H1 (cell line): ENCODE data around the gene HYCC1. TPM values are rescaled to one million over a fixed set of nuclear protein-coding genes. Genes with fewer than 3 reads are reported as not detected.

Experiments
- CTCF ChIA-PET: fragments of 300-600 bp; sonication (Branson Sonifier 250); formaldehyde crosslinking; loops from one replicate; lab custom pipeline; 2021; ENCODE audit not compliant: partially characterized antibody; lab: Charles Lee
- POLR2A ChIA-PET: fragments of 300-600 bp; sonication (Branson Sonifier 250); formaldehyde crosslinking; loops from one replicate; lab custom pipeline; 2021; ENCODE audit warnings: inconsistent platforms; ENCODE audit not compliant: partially characterized antibody; lab: Charles Lee
- DNase-seq, 2 experiments: peaks; one replicate each; pipeline versions ENCODE4 v3.0.0 to v3.0.0-alpha.2; 2010 to 2022; ENCODE audit warnings: low spot score in 2 of 2, low read depth in 1 of 2, mixed read lengths in 1 of 2
- FAIRE-seq: peaks from 2 replicates; lab custom pipeline; 2011; peaks lifted over from hg19 to GRCh38; lab: Jason Lieb, UNC
- H2AFZ ChIP-seq: 2 replicates; pipeline ENCODE4 v1.8.1; 2012; ENCODE audit warnings: low read length, inconsistent platforms
- H2AK5ac ChIP-seq: 2 replicates; pipeline ENCODE4 v1.6.1; 2013; ENCODE audit warnings: low read depth, low read length
- H2BK120ac ChIP-seq: replicated peaks from 2 replicates; pipeline ENCODE3; 2013; ENCODE audit warnings: low read depth, low read length, inconsistent platforms
- H2BK12ac ChIP-seq: 2 replicates; pipeline ENCODE4 v1.6.1; 2013; ENCODE audit warnings: low read depth, low read length
- H2BK15ac ChIP-seq: 2 replicates; pipeline ENCODE4 v1.6.1; 2013; ENCODE audit warnings: low read length
- H2BK20ac ChIP-seq: 2 replicates; pipeline ENCODE4 v1.6.1; 2013; ENCODE audit warnings: low read length
- H2BK5ac ChIP-seq: 2 replicates; pipeline ENCODE4 v1.6.1; 2013; ENCODE audit warnings: low read depth, low read length
- H3K14ac ChIP-seq: 2 replicates; pipeline ENCODE4 v1.6.1; 2013; ENCODE audit warnings: inconsistent platforms; ENCODE audit not compliant: insufficient read length
- H3K18ac ChIP-seq: 2 replicates; pipeline ENCODE4 v1.6.1; 2013; ENCODE audit warnings: low read length; ENCODE audit errors: extremely low read depth
- H3K23ac ChIP-seq: 2 replicates; pipeline ENCODE4 v1.6.1; 2013; ENCODE audit warnings: inconsistent platforms; ENCODE audit not compliant: insufficient read length
- H3K23me2 ChIP-seq: 2 replicates; pipeline ENCODE4 v1.6.1; 2013; ENCODE audit warnings: low read depth, low read length
- H3K27ac ChIP-seq: 2 replicates; pipeline ENCODE4 v1.6.1; 2011; ENCODE audit warnings: low read depth, low read length, inconsistent platforms
- H3K27me3 ChIP-seq, 4 experiments: replicated peaks in 1 of 4; 1 replicate in 1 of 4; 2 replicates in 3 of 4; pipeline versions ENCODE4 v1.6.1 to v1.8.1; 2011 to 2013; ENCODE audit warnings: low read length in 3 of 4, mild to moderate bottlenecking in 3 of 4, inconsistent platforms in 2 of 4, mixed read lengths in 2 of 4, moderate library complexity in 1 of 4; ENCODE audit not compliant: control insufficient read depth in 3 of 4, insufficient read depth in 3 of 4; ENCODE audit errors: extremely low read depth in 1 of 4
- H3K36me3 ChIP-seq, 4 experiments: 2 replicates each; pipeline versions ENCODE4 v1.6.1 to v1.8.1; 2011 to 2013; ENCODE audit warnings: mild to moderate bottlenecking in 4 of 4, low read length in 3 of 4, moderate library complexity in 2 of 4, control low read depth in 1 of 4, inconsistent platforms in 1 of 4; ENCODE audit not compliant: insufficient read depth in 4 of 4, control insufficient read depth in 2 of 4
- H3K4ac ChIP-seq: replicated peaks from 2 replicates; pipeline ENCODE3; 2013; ENCODE audit warnings: low read length, low read depth, mixed read lengths, inconsistent platforms; ENCODE audit not compliant: insufficient read length
- H3K4me1 ChIP-seq, 4 experiments: replicated peaks in 1 of 4; 1 replicate in 1 of 4; 2 replicates in 3 of 4; pipeline versions ENCODE4 v1.6.1 to v1.8.1; 2011 to 2013; ENCODE audit warnings: low read length in 3 of 4, inconsistent platforms in 2 of 4, mixed read lengths in 1 of 4; ENCODE audit not compliant: insufficient read depth in 4 of 4, control insufficient read depth in 3 of 4
- H3K4me2 ChIP-seq, 2 experiments: 2 replicates each; pipeline versions ENCODE4 v1.6.1 to v1.8.1; 2011 to 2013; ENCODE audit warnings: low read depth in 2 of 2, low read length in 2 of 2, control low read depth in 1 of 2, inconsistent platforms in 1 of 2, mild to moderate bottlenecking in 1 of 2; ENCODE audit not compliant: insufficient read depth in 1 of 2
- H3K4me3 ChIP-seq, 4 experiments: fragments of 200-600, 300-600 bp in 1 of 4; sonication (generic), shearing (Covaris generic), sonication (Bioruptor Twin) in 1 of 4; 2 replicates each; pipeline versions ENCODE4 v1.5.1 to v1.8.1; 2011 to 2016; ENCODE audit warnings: low read length in 4 of 4, low read depth in 3 of 4, control low read depth in 2 of 4, inconsistent platforms in 2 of 4, mild to moderate bottlenecking in 2 of 4, mixed read lengths in 1 of 4, moderate library complexity in 1 of 4; ENCODE audit not compliant: insufficient read depth in 2 of 4; ENCODE audit errors: extremely low read depth in 1 of 4
- H3K56ac ChIP-seq: replicated peaks from 2 replicates; pipeline ENCODE3; 2013; ENCODE audit warnings: low read depth, mild to moderate bottlenecking, mixed read lengths, low read length, inconsistent platforms; ENCODE audit not compliant: insufficient read length
- H3K79me1 ChIP-seq: 2 replicates; pipeline ENCODE4 v1.6.1; 2013; ENCODE audit warnings: low read depth, low read length, control low read depth
- H3K79me2 ChIP-seq, 2 experiments: 2 replicates each; pipeline versions ENCODE4 v1.6.1 to v1.8.1; 2012 to 2013; ENCODE audit warnings: low read length in 2 of 2, mild to moderate bottlenecking in 2 of 2, inconsistent platforms in 1 of 2; ENCODE audit not compliant: insufficient read depth in 2 of 2, control insufficient read depth in 1 of 2
- H3K9ac ChIP-seq, 4 experiments: replicated peaks in 1 of 4; 1 replicate in 1 of 4; 2 replicates in 3 of 4; pipeline versions ENCODE4 v1.6.1 to v1.8.1; 2011 to 2013; ENCODE audit warnings: low read depth in 3 of 4, low read length in 3 of 4, control low read depth in 2 of 4, mild to moderate bottlenecking in 2 of 4, moderate library complexity in 2 of 4, inconsistent platforms in 1 of 4; ENCODE audit errors: extremely low read depth in 1 of 4
- H3K9me3 ChIP-seq, 2 experiments: 2 replicates each; pipeline versions ENCODE4 v1.6.1 to v1.8.1; 2012 to 2013; ENCODE audit warnings: mild to moderate bottlenecking in 2 of 2, moderate library complexity in 2 of 2, control low read depth in 1 of 2, inconsistent platforms in 1 of 2, low read depth in 1 of 2, low read length in 1 of 2, mixed read lengths in 1 of 2; ENCODE audit not compliant: insufficient read depth in 2 of 2
- H4K20me1 ChIP-seq, 2 experiments: replicated peaks in 1 of 2; 2 replicates each; pipeline versions ENCODE3 to v1.8.1; 2011 to 2013; ENCODE audit warnings: inconsistent platforms in 2 of 2, low read length in 2 of 2, mild to moderate bottlenecking in 1 of 2; ENCODE audit not compliant: insufficient read depth in 2 of 2, control insufficient read depth in 1 of 2
- H4K5ac ChIP-seq: 2 replicates; pipeline ENCODE4 v1.6.1; 2013; ENCODE audit warnings: low read length, low read depth, mixed read lengths, inconsistent platforms; ENCODE audit not compliant: insufficient read length
- H4K8ac ChIP-seq: 2 replicates; pipeline ENCODE4 v1.8.0; 2013; ENCODE audit warnings: mild to moderate bottlenecking, moderate library complexity, low read length, inconsistent platforms; ENCODE audit not compliant: insufficient read depth; ENCODE audit errors: extremely low read depth
- H4K91ac ChIP-seq: replicated peaks from 2 replicates; pipeline ENCODE3; 2013; ENCODE audit warnings: low read length, mixed read lengths, inconsistent platforms; ENCODE audit not compliant: insufficient read length
- BCL11A ChIP-seq, 2 experiments: IDR thresholded peaks; one replicate each; pipeline ENCODE4 v1.6.1; 2011; ENCODE audit warnings: low read depth in 2 of 2, low read length in 2 of 2, mild to moderate bottlenecking in 2 of 2
- CBX5 ChIP-seq: fragments of 300-800, 300-1000 bp; sonication (generic); IDR thresholded peaks from 2 replicates; pipeline ENCODE4 v1.7.1; 2016; ENCODE audit warnings: antibody characterized with exemption, low read length, low read depth
- PHF8 ChIP-seq: fragments of 200-600 bp; sonication (generic); conservative IDR thresholded peaks from 2 replicates; pipeline ENCODE4 v1.7.1; 2012; ENCODE audit warnings: low read depth, mild to moderate bottlenecking, inconsistent platforms, low read length, moderate library complexity
- RAD21 ChIP-seq, 2 experiments: IDR thresholded peaks in 1 of 2; conservative IDR thresholded peaks in 1 of 2; 2 replicates each; pipeline ENCODE4 v1.6.1; 2011; ENCODE audit warnings: low read depth in 2 of 2, low read length in 2 of 2, improper control_type of control experiment in 1 of 2, inconsistent platforms in 1 of 2, mild to moderate bottlenecking in 1 of 2, moderate library complexity in 1 of 2
- SUZ12 ChIP-seq: fragments of 200-600 bp; sonication (generic); IDR thresholded peaks from 2 replicates; pipeline ENCODE4 v1.6.1; 2012; ENCODE audit warnings: mild to moderate bottlenecking, inconsistent platforms, low read length, moderate library complexity, mixed read lengths
- TAF7 ChIP-seq: optimal IDR thresholded peaks from 2 replicates; pipeline ENCODE3; 2011; ENCODE audit warnings: low read depth, mild to moderate bottlenecking, inconsistent platforms, low read length, moderate library complexity, borderline replicate concordance
- WGBS, 2 experiments: shearing (Covaris generic) in 1 of 2; methylation state at CpG; one replicate each; pipeline versions ENCODE4 v1.1.6 to v1.1.7; 2013 to 2015; ENCODE audit warnings: low lambda C conversion rate in 2 of 2, mixed read lengths in 2 of 2, inconsistent platforms in 1 of 2, low coverage in 1 of 2, missing lambda C conversion rate in 1 of 2; ENCODE audit not compliant: insufficient replicate concordance in 2 of 2, insufficient coverage in 1 of 2, insufficient read length in 1 of 2; ENCODE audit errors: extremely low coverage in 1 of 2, missing lambda C conversion rate in 1 of 2; 5-methylcytosine and 5-hydroxymethylcytosine counted together
- polyA plus RNA-seq, 7 experiments: library from polyadenylated mRNA; depleted of rRNA in 3 of 7; stranded (reverse) in 5 of 7; unstranded in 2 of 7; fragments of >200 nt in 5 of 7; fragments of 200-250 nt in 2 of 7; gene quantifications; 1 replicate in 5 of 7; 2 replicates in 1 of 7; 4 replicates in 1 of 7; pipeline versions ENCODE4 v1.2.1 to v1.2.3, GENCODE V29; 2011 to 2013; ENCODE audit warnings: missing spikeins in 2 of 7, mixed read lengths in 2 of 7
- total RNA-seq: library from RNA; stranded (reverse); fragmentation: NEBNext Ultra II Directional; extraction: Animal tissue kit (Norgen Biotek cat#: 25700); gene quantifications from 2 replicates; pipeline ENCODE4 v1.2.1, GENCODE V29; 2021

Gene HYCC1
- total and polyA plus RNA-seq, 2 of the 8 experiments (the other 6 are each of a cell fraction or from before 2014, with no cell fraction given) = 20.2 to 142 TPM

GRCh38 chr7:23043441-23043840, 29.5 kb upstream of the HYCC1 start:
- Histone ChIP-seq H3K27me3 (no peaks in the 10 kb centered on the region), H2BK15ac (no peak overlapping the region), H4K91ac (no peak overlapping the region), H3K79me2 (no peaks in the 10 kb centered on the region), H3K18ac (no peak overlapping the region), H4K8ac (no peak overlapping the region), H4K20me1 (no peaks in the 10 kb centered on the region), H3K79me1 (no peaks in the 10 kb centered on the region), H3K4me1 (no peaks in the 10 kb centered on the region), H3K23me2 (no peaks in the 10 kb centered on the region; the same call in 1 of the 2 replicates), H3K9ac (no peak overlapping the region), H2AFZ (no peak overlapping the region), H3K4me2 (no peak overlapping the region), H4K5ac (no peak overlapping the region), H3K4ac (no peak overlapping the region), H2BK20ac (no peak overlapping the region), H2BK12ac (no peak overlapping the region), H3K36me3 (no peaks in the 10 kb centered on the region), H2AK5ac (no peak overlapping the region), H2BK120ac (no peak overlapping the region), H3K14ac (no peak overlapping the region), H3K23ac (no peak overlapping the region), H3K27ac (no peak overlapping the region), H3K9me3 (peaks cover 2 to 10% of the 10 kb centered on the region in 2 experiments; a peak in 2 of 4 replicates), H3K4me3 (no peak overlapping the region), H2BK5ac (no peak overlapping the region), H3K56ac (no peak overlapping the region)
- no peak for DNase-seq
- TF ChIP-seq CBX5 (no peak), SUZ12 (no peak), RAD21 (IDR thresholded peaks at IDR 0.05 in 1 of 2, conservative IDR thresholded peaks at IDR 0.05 in 1 of 2; ENCODE audit: low read depth in 2 of 2, low read length in 2 of 2) (no peak), TAF7 (no peak), PHF8 (no peak), BCL11A (IDR thresholded peaks at IDR 0.05; ENCODE audit: low read depth in 2 of 2, low read length in 2 of 2) (no peak)
- 96% methylated on average over 2 of the region's 2 CpGs; no CpG with 5 or more reads in 1 of the 2 experiments for WGBS, 2 experiments
- ChIA-PET POLR2A (no interaction called here), CTCF (interaction anchor here (1.0 to 2.2 kb wide), 8 partner anchors 10 to 482 kb away, joined by 3 to 10 read pairs (median 4); no protein-coding TSS in a partner anchor)
- no peak for FAIRE-seq
